Measurements from ENCODE around the gene MYO5B. TPM values are rescaled to one million over a fixed set of nuclear protein-coding genes. Genes with fewer than 3 reads are reported as not detected.

Gene MYO5B
- total RNA-seq, 4 donors from 2014 or later, result 0.63 to 31.0 (median 13.0) TPM

- DNase-seq (ENCODE audit: low spot score), result no peak
- no peak for TF ChIP-seq CTCF (IDR thresholded peaks at IDR 0.05)
- no peak for ATAC-seq (ENCODE audit: low FRiP score)
Observed at GRCh38 chr18:50177294-50177992, 17.5 kb downstream of the MYO5B start.

GRCh38 chr18:50172367-50172766, 22.6 kb downstream of the MYO5B start:
- no peak for TF ChIP-seq CTCF (IDR thresholded peaks at IDR 0.05)
- DNase-seq (ENCODE audit: low spot score), result no peak
- no peak for ATAC-seq (ENCODE audit: low FRiP score)

- TF ChIP-seq CTCF (IDR thresholded peaks at IDR 0.05), result no peak
- DNase-seq (ENCODE audit: low spot score) (no peak), ATAC-seq (ENCODE audit: low FRiP score) (no peak)
Observed at GRCh38 chr18:50171406-50171805, 23.5 kb downstream of the MYO5B start.

GRCh38 chr18:50170004-50170403, 24.9 kb downstream of the MYO5B start:
- ATAC-seq (ENCODE audit: low FRiP score) (no peak), DNase-seq (ENCODE audit: low spot score) (no peak)
- TF ChIP-seq CTCF (IDR thresholded peaks at IDR 0.05), result no peak

GRCh38 chr18:50169149-50169548, 25.8 kb downstream of the MYO5B start:
- ATAC-seq (ENCODE audit: low FRiP score), result no peak
- DNase-seq (ENCODE audit: low spot score), result no peak

GRCh38 chr18:50167966-50168365, 27.0 kb downstream of the MYO5B start:
- TF ChIP-seq CTCF (IDR thresholded peaks at IDR 0.05), result no peak
- ATAC-seq (ENCODE audit: low FRiP score) (no peak), DNase-seq (ENCODE audit: low spot score) (no peak)

More at GRCh38 chr18:50169149-50169548, 25.8 kb downstream of the MYO5B start:
- TF ChIP-seq CTCF (IDR thresholded peaks at IDR 0.05), result no peak

- DNase-seq (ENCODE audit: low spot score) (no peak), ATAC-seq (ENCODE audit: low FRiP score) (no peak)
- TF ChIP-seq CTCF (IDR thresholded peaks at IDR 0.05), result no peak
Observed at GRCh38 chr18:50166901-50167300, 28.0 kb downstream of the MYO5B start.

Measured in omental fat pad (tissue), 4 donors.